GM12878 (cell line): ENCODE data around the gene ZNF688. TPM values are rescaled to one million over a fixed set of nuclear protein-coding genes. Genes with fewer than 3 reads are reported as not detected.

Experiments
- CBFB ChIP-seq: IDR thresholded peaks from 2 replicates; pipeline ENCODE4 v1.6.1; 2016; ENCODE audit warnings: antibody characterized with exemption, low read depth
- CHD4 ChIP-seq: fragments of 200-600 bp; sonication (generic); IDR thresholded peaks from 2 replicates; pipeline ENCODE4 v1.6.1; 2016; ENCODE audit warnings: mild to moderate bottlenecking
- CREM ChIP-seq: IDR thresholded peaks from 2 replicates; pipeline ENCODE4 v1.6.1; 2014; ENCODE audit warnings: antibody characterized with exemption, low read depth
- E2F4 ChIP-seq: IDR thresholded peaks from 2 replicates; pipeline ENCODE4 v1.6.1; 2012; ENCODE audit warnings: low read depth, low read length, improper control_type of control experiment
- EP300 ChIP-seq, 2 experiments: fragments of 150-350 bp in 1 of 2; IDR thresholded peaks; 2 replicates each; pipeline ENCODE4 v1.6.1; 2011 to 2012; ENCODE audit warnings: low read depth in 2 of 2, low read length in 2 of 2, borderline replicate concordance in 1 of 2, improper control_type of control experiment in 1 of 2, inconsistent platforms in 1 of 2; ENCODE audit not compliant: control insufficient read depth in 1 of 2
- ESRRA ChIP-seq: IDR thresholded peaks from 2 replicates; pipeline ENCODE4 v1.6.1; 2012; ENCODE audit warnings: mild to moderate bottlenecking, low read length, improper control_type of control experiment
- IRF3 ChIP-seq: fragments of 450-650 bp; IDR thresholded peaks from 2 replicates; pipeline ENCODE4 v1.6.1; 2014; ENCODE audit warnings: mild to moderate bottlenecking
- LARP7 ChIP-seq: fragments of 450-650 bp; IDR thresholded peaks from 2 replicates; pipeline ENCODE4 v1.6.1; 2017; ENCODE audit warnings: mild to moderate bottlenecking
- MXI1 ChIP-seq: fragments of 150-350 bp; IDR thresholded peaks from 2 replicates; pipeline ENCODE4 v1.6.1; 2011; ENCODE audit warnings: low read depth, mild to moderate bottlenecking, inconsistent platforms, low read length, improper control_type of control experiment
- PAX5 ChIP-seq: IDR thresholded peaks from 2 replicates; pipeline ENCODE4 v1.6.1; 2011; ENCODE audit warnings: low read depth, low read length, borderline replicate concordance
- RELA ChIP-seq: fragments of 450-650 bp; IDR thresholded peaks from 2 replicates; pipeline ENCODE4 v1.8.0; 2014; ENCODE audit warnings: borderline replicate concordance; ENCODE audit not compliant: partially characterized antibody
- SMAD1 ChIP-seq: fragments of 450-650 bp; IDR thresholded peaks from 2 replicates; pipeline ENCODE4 v1.6.1; 2018; ENCODE audit warnings: mild to moderate bottlenecking, low read depth; ENCODE audit not compliant: partially characterized antibody
- SUPT20H ChIP-seq: IDR thresholded peaks from 2 replicates; pipeline ENCODE4 v1.6.1; 2011; ENCODE audit warnings: low read depth, mild to moderate bottlenecking, low read length, moderate library complexity, borderline replicate concordance; ENCODE audit not compliant: control insufficient read depth
- TCF12 ChIP-seq: IDR thresholded peaks from 2 replicates; pipeline ENCODE4 v1.6.1; 2011; ENCODE audit warnings: low read depth, mild to moderate bottlenecking, low read length
- YBX1 ChIP-seq: fragments of 450-650 bp; IDR thresholded peaks from 2 replicates; pipeline ENCODE4 v1.6.1; 2016; ENCODE audit warnings: antibody characterized with exemption
- ZBTB33 ChIP-seq: fragments of 450-650 bp; IDR thresholded peaks from 2 replicates; pipeline ENCODE4 v1.6.1; 2017; ENCODE audit warnings: mild to moderate bottlenecking
- polyA plus RNA-seq, 11 experiments: library from polyadenylated mRNA; depleted of rRNA in 4 of 11; unstranded in 6 of 11; stranded (reverse) in 5 of 11; fragments of >200 nt; fragmentation: Nextera tagmentation in 4 of 11; fragmentation: Illumina TruSeq in 1 of 11; extraction: Ambion mirVana in 4 of 11; extraction: Trizol in 1 of 11; gene quantifications; 1 replicate in 1 of 11; 2 replicates in 10 of 11; pipeline versions ENCODE4 v1.2.1 to v1.2.3, GENCODE V29; 2011 to 2016; ENCODE audit warnings: inconsistent platforms in 2 of 11, missing spikeins in 2 of 11, low read depth in 1 of 11
- total RNA-seq, 4 experiments: library from RNA; depleted of rRNA in 3 of 4; stranded (reverse); fragments of >200 nt in 3 of 4; fragmentation: Illumina TruSeq in 1 of 4; extraction: Trizol in 1 of 4; gene quantifications; 2 replicates each; pipeline versions ENCODE4 v1.2.1 to v1.2.3, GENCODE V29; 2013 to 2021
- TF ChIP-seq, protein P1 (sequence below): fragments of 450-650 bp; conservative IDR thresholded peaks from 2 replicates; pipeline ENCODE4 v1.6.1; 2017; ENCODE audit warnings: mild to moderate bottlenecking, moderate library complexity
- TF ChIP-seq, protein P2 (sequence below): fragments of 450-650 bp; IDR thresholded peaks from 2 replicates; pipeline ENCODE4 v1.6.1; 2017; ENCODE audit warnings: antibody characterized with exemption, mild to moderate bottlenecking, moderate library complexity

ZNF688 gene
- total and polyA plus RNA-seq, 10 of the 15 experiments (the other 5 are each of a cell fraction or from before 2014, with no cell fraction given), result 0.14 to 17.4 (median 10.6) TPM

DNA sequence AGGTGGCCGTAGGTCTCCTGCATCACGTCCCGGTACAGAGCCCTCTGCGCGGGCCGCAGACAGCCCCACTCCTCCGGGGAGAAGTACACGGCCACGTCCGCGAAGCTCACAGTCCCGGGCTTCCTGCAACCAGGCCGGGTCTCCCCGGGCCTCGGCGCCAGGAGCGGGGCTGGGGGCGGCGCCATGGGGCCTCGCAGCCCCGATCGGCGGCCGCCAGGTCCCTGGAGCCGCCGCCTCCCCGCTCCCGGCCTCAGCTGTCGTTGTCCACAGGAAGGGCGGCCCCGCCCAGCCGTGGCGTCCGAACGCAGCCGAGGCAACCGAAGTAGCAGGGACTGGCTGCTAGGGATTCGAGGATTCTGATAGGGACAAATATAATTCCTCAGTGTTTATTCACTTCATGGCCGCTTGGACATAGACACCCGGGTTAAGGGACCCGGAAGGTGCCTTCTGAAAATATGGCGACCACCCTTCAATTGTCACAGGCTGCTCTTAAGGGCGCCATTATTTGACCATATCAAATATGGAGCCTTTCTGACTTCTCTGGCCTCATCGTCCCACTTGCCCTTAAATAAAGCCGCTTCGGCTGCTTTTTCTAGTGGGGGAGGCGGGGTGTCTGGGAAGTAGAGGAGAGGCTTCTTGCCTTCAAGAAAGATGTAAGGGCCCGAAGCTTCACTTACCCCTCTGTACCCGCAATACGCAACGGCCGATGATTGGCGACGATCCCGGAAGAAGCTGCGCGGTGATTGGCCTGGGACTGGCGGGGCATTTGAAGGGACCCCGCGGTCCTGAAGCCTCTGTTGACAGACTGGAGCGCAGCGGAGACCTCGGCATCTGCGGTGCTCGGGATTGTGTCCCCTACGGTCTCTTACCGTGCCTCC lies at the start of gene ZNF688 (continued):
- TF ChIP-seq, protein P1, sequence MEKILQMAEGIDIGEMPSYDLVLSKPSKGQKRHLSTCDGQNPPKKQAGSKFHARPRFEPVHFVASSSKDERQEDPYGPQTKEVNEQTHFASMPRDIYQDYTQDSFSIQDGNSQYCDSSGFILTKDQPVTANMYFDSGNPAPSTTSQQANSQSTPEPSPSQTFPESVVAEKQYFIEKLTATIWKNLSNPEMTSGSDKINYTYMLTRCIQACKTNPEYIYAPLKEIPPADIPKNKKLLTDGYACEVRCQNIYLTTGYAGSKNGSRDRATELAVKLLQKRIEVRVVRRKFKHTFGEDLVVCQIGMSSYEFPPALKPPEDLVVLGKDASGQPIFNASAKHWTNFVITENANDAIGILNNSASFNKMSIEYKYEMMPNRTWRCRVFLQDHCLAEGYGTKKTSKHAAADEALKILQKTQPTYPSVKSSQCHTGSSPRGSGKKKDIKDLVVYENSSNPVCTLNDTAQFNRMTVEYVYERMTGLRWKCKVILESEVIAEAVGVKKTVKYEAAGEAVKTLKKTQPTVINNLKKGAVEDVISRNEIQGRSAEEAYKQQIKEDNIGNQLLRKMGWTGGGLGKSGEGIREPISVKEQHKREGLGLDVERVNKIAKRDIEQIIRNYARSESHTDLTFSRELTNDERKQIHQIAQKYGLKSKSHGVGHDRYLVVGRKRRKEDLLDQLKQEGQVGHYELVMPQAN, result peak; percentile 99
- peak; percentile 53 for TF ChIP-seq SMAD1
- peak; percentile 65; the same call in 1 of the 2 replicates for TF ChIP-seq CBFB
- TF ChIP-seq LARP7, result peak; percentile 94
- peak; percentile 43; the same call in 1 of the 2 replicates for TF ChIP-seq PAX5
- no peak for TF ChIP-seq EP300 (IDR thresholded peaks at IDR 0.05; ENCODE audit: borderline replicate concordance in 1 of 2, control insufficient read depth in 1 of 2, low read depth in 2 of 2, low read length in 2 of 2)
- TF ChIP-seq IRF3, result peak; percentile 81
- TF ChIP-seq ZBTB33, result no peak
- TF ChIP-seq MXI1, result peak; percentile 93
- TF ChIP-seq E2F4, result peak; percentile 98
- no peak for TF ChIP-seq TCF12
- no peak for TF ChIP-seq CHD4
- TF ChIP-seq ESRRA, result no peak; the same call in 1 of the 2 replicates
- no peak for TF ChIP-seq YBX1
- peak; percentile 93 for TF ChIP-seq CREM
- TF ChIP-seq RELA, result no peak
- TF ChIP-seq SUPT20H, result no peak
- TF ChIP-seq, protein P2, sequence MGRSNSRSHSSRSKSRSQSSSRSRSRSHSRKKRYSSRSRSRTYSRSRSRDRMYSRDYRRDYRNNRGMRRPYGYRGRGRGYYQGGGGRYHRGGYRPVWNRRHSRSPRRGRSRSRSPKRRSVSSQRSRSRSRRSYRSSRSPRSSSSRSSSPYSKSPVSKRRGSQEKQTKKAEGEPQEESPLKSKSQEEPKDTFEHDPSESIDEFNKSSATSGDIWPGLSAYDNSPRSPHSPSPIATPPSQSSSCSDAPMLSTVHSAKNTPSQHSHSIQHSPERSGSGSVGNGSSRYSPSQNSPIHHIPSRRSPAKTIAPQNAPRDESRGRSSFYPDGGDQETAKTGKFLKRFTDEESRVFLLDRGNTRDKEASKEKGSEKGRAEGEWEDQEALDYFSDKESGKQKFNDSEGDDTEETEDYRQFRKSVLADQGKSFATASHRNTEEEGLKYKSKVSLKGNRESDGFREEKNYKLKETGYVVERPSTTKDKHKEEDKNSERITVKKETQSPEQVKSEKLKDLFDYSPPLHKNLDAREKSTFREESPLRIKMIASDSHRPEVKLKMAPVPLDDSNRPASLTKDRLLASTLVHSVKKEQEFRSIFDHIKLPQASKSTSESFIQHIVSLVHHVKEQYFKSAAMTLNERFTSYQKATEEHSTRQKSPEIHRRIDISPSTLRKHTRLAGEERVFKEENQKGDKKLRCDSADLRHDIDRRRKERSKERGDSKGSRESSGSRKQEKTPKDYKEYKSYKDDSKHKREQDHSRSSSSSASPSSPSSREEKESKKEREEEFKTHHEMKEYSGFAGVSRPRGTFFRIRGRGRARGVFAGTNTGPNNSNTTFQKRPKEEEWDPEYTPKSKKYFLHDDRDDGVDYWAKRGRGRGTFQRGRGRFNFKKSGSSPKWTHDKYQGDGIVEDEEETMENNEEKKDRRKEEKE, result peak; percentile 13; the same call in 1 of the 2 replicates
